Small intestine (tissue), 7 donors: Measurements from ENCODE around the gene ROCK2. TPM values are rescaled to one million over a fixed set of nuclear protein-coding genes. Genes with fewer than 3 reads are reported as not detected.
A peak's percentile ranks its signal among the peaks of the same experiment; 100 is the strongest.

ENCODE experiments used
- DNase-seq, 2 donors: peaks; one replicate each; pipeline versions ENCODE4 v3.0.0 to v3.0.0-alpha.2; 2013
- FAIRE-seq: peaks from 2 replicates; lab custom pipeline; 2012; peaks lifted over from hg19 to GRCh38; lab: Jason Lieb, UNC
- H3K27ac ChIP-seq, 3 donors: one replicate each; pipeline ENCODE4 v1.5.1; 2013; ENCODE audit warnings: low read length in 2 of 3, mild to moderate bottlenecking in 2 of 3, control low read depth in 1 of 3, inconsistent platforms in 1 of 3, low read depth in 1 of 3, moderate library complexity in 1 of 3
- H3K27me3 ChIP-seq, 3 donors: one replicate each; pipeline ENCODE4 v1.6.1; 2013; ENCODE audit warnings: low read length in 3 of 3, inconsistent platforms in 1 of 3; ENCODE audit not compliant: control insufficient read depth in 3 of 3, insufficient read depth in 3 of 3
- H3K36me3 ChIP-seq, 3 donors: one replicate each; pipeline ENCODE4 v1.6.1; 2013; ENCODE audit warnings: low read length in 3 of 3, inconsistent platforms in 1 of 3, low read depth in 1 of 3, mild to moderate bottlenecking in 1 of 3, moderate library complexity in 1 of 3; ENCODE audit not compliant: control insufficient read depth in 3 of 3, insufficient read depth in 2 of 3
- H3K4me1 ChIP-seq, 3 donors: one replicate each; pipeline ENCODE4 v1.6.1; 2013; ENCODE audit warnings: low read length in 2 of 3, inconsistent platforms in 1 of 3, low read depth in 1 of 3, mild to moderate bottlenecking in 1 of 3, moderate library complexity in 1 of 3; ENCODE audit not compliant: control insufficient read depth in 3 of 3, insufficient read depth in 2 of 3
- H3K4me3 ChIP-seq, 3 donors: one replicate each; pipeline ENCODE4 v1.5.1; 2013; ENCODE audit warnings: low read length in 3 of 3, control low read depth in 1 of 3, inconsistent platforms in 1 of 3, low read depth in 1 of 3, mild to moderate bottlenecking in 1 of 3, moderate library complexity in 1 of 3
- H3K9me3 ChIP-seq, 2 donors: one replicate each; pipeline ENCODE4 v1.6.1; 2013; ENCODE audit warnings: low read depth in 1 of 2, low read length in 1 of 2; ENCODE audit not compliant: control insufficient read depth in 2 of 2, insufficient read depth in 1 of 2
- WGBS, 3 donors: extraction: QIAGEN DNeasy Blood & Tissue Kit; methylation state at CpG; one replicate each; pipeline ENCODE4 v1.1.7; 2013; 5-methylcytosine and 5-hydroxymethylcytosine counted together
- polyA plus RNA-seq, 4 donors: library from polyadenylated mRNA; stranded (reverse) in 3 of 4; unstranded in 1 of 4; fragments of 200-250 nt in 3 of 4; fragments of 120-200 nt in 1 of 4; gene quantifications; one replicate each; pipeline versions ENCODE4 v1.2.1 to v1.2.3, GENCODE V29; 2013
- donor health status: healthy with polysubstance abuse.
- donor health status: control.
- donor health status: control.
- donor health status: Bipolar disorder and iron deficiency.
- donor health status: healthy.

Gene ROCK2
- polyA plus RNA-seq, 4 donors, result 12.0 to 53.2 (median 16.0) TPM

DNA sequence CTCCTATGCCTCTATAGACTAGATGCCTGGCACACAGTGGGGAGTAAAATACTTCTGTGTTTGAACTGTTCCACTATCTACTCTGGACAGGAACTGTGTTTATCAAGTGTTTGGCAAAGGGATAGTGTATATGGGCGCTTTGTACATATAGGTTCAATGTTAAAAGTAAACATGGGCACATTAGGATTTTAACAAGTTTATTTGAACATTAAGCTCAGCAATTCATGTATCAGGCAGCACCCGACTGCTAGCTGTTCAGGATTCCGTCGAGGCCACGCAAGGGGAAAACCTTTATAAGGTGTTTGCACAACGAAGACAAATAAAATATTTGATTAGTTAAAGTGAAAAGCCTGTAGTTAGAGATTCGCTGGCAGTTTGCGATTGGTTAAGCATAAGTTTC is 43.4 kb upstream of the ROCK2 start:
- Histone ChIP-seq H3K27me3 (no peaks in the 10 kb centered on the region), H3K9me3 (no peaks in the 10 kb centered on the region), H3K36me3 (no peaks in the 10 kb centered on the region), H3K4me3 (no peak overlapping the region), H3K27ac (peak overlapping the region in 2 of 3 donors; percentile 46 to 72), H3K4me1 (peaks cover 8 to 50% (median 11%) of the 10 kb centered on the region in 3 donors)
- FAIRE-seq (no peak), DNase-seq (peak in 1 of 2 donors; percentile 60)
- 37 to 66% (median 40%) methylated on average over 8 of the region's 8 CpGs for WGBS, 3 donors

DNA sequence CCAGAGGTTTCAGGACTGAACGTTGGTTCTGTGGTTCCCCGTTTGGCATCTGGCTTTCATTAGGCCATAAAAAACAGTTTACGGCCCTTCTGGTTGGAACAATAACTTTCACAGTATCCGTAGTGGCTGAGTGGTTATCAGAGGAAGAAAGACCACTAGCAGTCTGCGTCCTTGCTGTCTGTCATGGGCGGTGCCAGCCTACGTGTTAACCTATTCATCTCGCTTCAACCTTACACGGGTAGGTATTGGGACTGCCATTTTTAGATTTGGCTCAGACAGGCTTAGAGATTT is 42.6 kb upstream of the ROCK2 start:
- FAIRE-seq (no peak), DNase-seq (peak; percentile 58 to 75)
- WGBS, 3 donors, result 27 to 64% (median 43%) methylated on average over 9 of the region's 9 CpGs

DNA sequence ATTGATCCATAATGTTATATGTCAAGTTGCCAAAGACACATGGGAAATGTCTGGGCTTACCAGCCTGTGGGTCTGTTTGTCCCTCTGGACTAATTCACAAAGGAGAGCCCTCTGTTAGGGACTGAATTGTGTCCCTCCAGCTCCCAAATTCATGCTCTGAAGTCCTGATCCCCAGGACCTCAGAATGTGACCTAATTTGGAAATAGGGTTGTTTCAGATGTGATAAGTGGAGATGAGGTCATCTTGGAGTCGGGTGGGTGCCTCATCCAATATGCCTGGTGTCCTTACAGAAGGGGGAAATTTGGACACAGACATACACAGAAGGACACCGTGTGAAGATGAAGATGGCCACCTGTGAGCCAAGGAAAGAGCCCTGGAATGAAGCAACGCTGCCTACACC is 41.4 kb upstream of the ROCK2 start:
- peaks cover 8 to 50% (median 11%) of the 10 kb centered on the region in 3 donors for H3K4me1 ChIP-seq
- DNase-seq, result peak in 1 of 2 donors; percentile 50
- no peaks in the 10 kb centered on the region for H3K9me3 ChIP-seq
- peak overlapping the region in 2 of 3 donors; percentile 55 to 69 for H3K27ac ChIP-seq
- WGBS, 3 donors, result 76 to 84% (median 79%) methylated on average over 3 of the region's 3 CpGs
- no peak overlapping the region for H3K4me3 ChIP-seq
- no peaks in the 10 kb centered on the region for H3K27me3 ChIP-seq
- FAIRE-seq, result no peak
- H3K36me3 ChIP-seq, result no peaks in the 10 kb centered on the region

More for the DNA sequence above, 42.6 kb upstream of the ROCK2 start:
- Histone ChIP-seq H3K4me3 (no peak overlapping the region), H3K36me3 (no peaks in the 10 kb centered on the region), H3K4me1 (peaks cover 8 to 50% (median 11%) of the 10 kb centered on the region in 3 donors), H3K27ac (peak overlapping the region in 2 of 3 donors; percentile 55 to 69), H3K27me3 (no peaks in the 10 kb centered on the region), H3K9me3 (no peaks in the 10 kb centered on the region)

DNA sequence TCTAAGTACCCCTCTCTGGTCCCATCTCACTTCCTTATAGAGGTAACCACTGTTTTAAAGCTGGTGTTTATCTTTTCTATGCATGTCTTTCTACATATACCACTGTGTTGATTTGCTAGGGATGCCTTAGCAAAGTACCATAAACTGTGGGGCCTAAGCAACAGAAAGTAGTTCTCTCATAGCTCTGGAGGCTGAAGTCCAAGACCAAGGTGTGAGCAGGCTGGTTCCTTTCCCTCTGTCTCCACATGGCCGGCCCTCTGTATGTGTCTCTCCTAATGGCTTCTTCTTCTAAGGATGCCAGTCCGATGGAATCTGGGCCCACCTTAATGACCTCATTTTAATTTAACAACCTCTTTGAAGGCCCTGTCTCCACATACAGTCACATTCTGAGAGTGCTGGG is 40.8 kb upstream of the ROCK2 start:
- Histone ChIP-seq H3K27me3 (no peaks in the 10 kb centered on the region), H3K36me3 (no peaks in the 10 kb centered on the region), H3K9me3 (no peaks in the 10 kb centered on the region), H3K27ac (peak overlapping the region in 2 of 3 donors; percentile 7 to 69), H3K4me3 (no peak overlapping the region), H3K4me1 (peaks cover 8 to 50% (median 11%) of the 10 kb centered on the region in 3 donors)
- DNase-seq (peak; percentile 84 to 89), FAIRE-seq (no peak)
- WGBS, 3 donors, result 22 to 55% (median 34%) methylated on average over 2 of the region's 2 CpGs

DNA sequence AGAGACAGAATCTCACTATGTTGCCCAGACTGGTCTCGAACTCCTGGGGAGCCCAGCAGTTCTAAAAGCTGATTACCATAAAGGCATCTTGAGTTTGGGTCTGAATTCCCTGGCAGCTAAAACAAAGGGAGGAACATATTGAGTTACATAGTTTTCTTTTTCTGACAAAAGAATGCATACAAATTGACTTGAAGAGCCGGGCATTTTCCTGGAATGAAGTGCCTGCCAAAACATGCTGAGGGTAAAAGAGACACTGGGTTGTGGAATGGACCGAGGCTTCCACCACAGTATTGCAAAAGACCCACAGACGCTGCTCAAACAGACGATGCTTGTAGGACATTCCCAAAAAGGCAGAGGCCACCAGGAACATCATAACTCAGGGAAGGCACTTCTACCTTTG is 35.1 kb upstream of the ROCK2 start:
- Histone ChIP-seq H3K4me1 (peaks cover 5 to 32% (median 11%) of the 10 kb centered on the region in 3 donors), H3K9me3 (no peaks in the 10 kb centered on the region), H3K36me3 (no peaks in the 10 kb centered on the region), H3K27me3 (no peaks in the 10 kb centered on the region), H3K27ac (peak overlapping the region in 1 of 3 donors; percentile 84), H3K4me3 (no peak overlapping the region)
- FAIRE-seq, result no peak
- no peak for DNase-seq
- 71 to 88% (median 74%) methylated on average over 5 of the region's 5 CpGs for WGBS, 3 donors

DNA sequence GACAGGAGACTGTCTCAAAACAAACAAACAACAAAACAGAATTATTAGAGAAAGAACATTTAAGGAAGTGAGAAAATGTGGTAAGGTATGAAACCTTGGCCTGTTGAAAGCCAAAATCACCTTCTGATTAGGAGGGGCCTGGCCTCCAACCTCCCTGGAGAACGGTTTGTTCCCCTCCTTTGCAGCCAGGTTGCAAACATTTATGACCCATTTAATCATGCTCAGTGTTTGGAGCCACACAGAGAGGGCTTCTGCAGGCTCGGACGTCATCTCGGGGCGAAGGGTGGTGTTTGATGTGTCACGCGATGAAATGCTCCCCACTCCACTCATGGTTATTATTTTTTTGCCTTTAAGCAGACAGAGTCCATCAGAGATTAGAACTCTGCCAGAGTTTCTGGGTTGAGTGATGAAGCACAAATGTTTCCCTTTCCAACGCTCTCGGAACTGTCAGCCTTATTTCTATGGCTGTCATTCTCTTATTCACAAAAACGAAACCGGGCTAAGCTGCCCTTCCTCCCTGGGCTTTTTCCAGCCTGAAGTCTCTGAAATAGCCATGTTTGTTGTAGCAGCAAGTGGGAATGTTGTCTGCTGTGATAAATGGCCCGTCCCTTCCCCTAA is 33.6 kb upstream of the ROCK2 start:
- Histone ChIP-seq H3K27ac (peak overlapping the region; percentile 12 to 84 (median 64)), H3K27me3 (no peaks in the 10 kb centered on the region), H3K4me3 (peak overlapping the region in 1 of 3 donors; percentile 1), H3K36me3 (no peaks in the 10 kb centered on the region), H3K4me1 (peaks cover 11 to 43% (median 11%) of the 10 kb centered on the region in 3 donors), H3K9me3 (no peaks in the 10 kb centered on the region)
- WGBS, 3 donors, result 13 to 35% (median 30%) methylated on average over 12 of the region's 12 CpGs
- FAIRE-seq (no peak), DNase-seq (peak; percentile 80 to 82)

DNA sequence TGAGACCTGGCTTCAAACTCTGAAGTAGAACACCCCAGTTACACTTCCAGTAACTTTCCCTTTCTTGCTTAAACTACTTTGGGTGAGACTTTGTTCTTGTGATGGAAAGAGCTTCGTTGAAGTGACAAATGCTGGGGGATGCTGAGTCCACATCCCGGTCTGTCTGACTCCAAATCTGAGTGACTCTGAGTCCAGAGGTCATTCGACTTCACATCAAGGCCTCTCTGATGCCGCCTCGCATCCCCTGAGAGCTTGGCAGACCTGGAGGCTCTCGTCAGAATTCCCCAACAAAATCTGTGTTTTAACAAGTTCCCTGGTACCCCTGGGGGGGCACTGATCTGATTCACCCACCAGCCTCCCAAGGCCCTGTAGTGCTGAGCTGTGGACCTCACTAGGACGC is 31.6 kb upstream of the ROCK2 start:
- Histone ChIP-seq H3K4me3 (no peak overlapping the region), H3K27me3 (no peaks in the 10 kb centered on the region), H3K27ac (peak overlapping the region; percentile 17 to 88 (median 25)), H3K4me1 (peaks cover 11 to 59% (median 20%) of the 10 kb centered on the region in 3 donors), H3K36me3 (no peaks in the 10 kb centered on the region), H3K9me3 (no peaks in the 10 kb centered on the region)
- WGBS, 3 donors, result 82 to 86% (median 86%) methylated on average over 7 of the region's 7 CpGs
- DNase-seq, result no peak
- FAIRE-seq, result no peak

DNA sequence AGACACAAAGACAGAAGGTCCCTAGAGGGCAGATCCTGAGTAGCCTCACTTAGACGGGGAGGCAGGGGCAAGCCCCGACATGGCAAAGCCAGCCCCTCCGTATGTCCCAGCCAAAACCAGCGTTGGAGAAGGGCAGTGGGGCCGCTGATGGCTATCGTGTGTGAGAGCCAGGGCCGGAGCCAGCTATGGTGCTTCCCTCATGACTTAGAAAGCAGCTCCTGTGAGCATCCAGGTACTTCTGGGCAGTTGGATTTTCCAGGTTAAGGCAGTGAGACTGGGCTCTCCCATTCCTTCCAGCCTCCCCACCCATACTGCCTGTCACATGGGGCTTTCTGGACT is 31.2 kb upstream of the ROCK2 start:
- H3K4me1 ChIP-seq, result peaks cover 11 to 63% (median 20%) of the 10 kb centered on the region in 3 donors
- WGBS, 3 donors, result 76 to 93% (median 88%) methylated on average over 7 of the region's 7 CpGs
- H3K9me3 ChIP-seq, result no peaks in the 10 kb centered on the region
- no peak for DNase-seq
- FAIRE-seq, result no peak
- H3K4me3 ChIP-seq, result no peak overlapping the region
- no peaks in the 10 kb centered on the region for H3K27me3 ChIP-seq
- H3K36me3 ChIP-seq, result no peaks in the 10 kb centered on the region
- H3K27ac ChIP-seq, result peak overlapping the region; percentile 17 to 88 (median 25)
